HG03060 (cell line): Measurements from ENCODE around the gene ENDOD1.
"Not testable (repeated sequence)": the region's sequence is repeated elsewhere in the genome, so short reads cannot be mapped to it uniquely, and the experiment has no call there.

ENCODE experiments used
- ATAC-seq: cut with Tn5 transposase; IDR thresholded peaks from one replicate; pipeline ENCODE4 v1.9.1; 2021; ENCODE audit warnings: low read depth, moderate number of reproducible peaks; ENCODE audit not compliant: unreplicated experiment

ENDOD1 gene

DNA sequence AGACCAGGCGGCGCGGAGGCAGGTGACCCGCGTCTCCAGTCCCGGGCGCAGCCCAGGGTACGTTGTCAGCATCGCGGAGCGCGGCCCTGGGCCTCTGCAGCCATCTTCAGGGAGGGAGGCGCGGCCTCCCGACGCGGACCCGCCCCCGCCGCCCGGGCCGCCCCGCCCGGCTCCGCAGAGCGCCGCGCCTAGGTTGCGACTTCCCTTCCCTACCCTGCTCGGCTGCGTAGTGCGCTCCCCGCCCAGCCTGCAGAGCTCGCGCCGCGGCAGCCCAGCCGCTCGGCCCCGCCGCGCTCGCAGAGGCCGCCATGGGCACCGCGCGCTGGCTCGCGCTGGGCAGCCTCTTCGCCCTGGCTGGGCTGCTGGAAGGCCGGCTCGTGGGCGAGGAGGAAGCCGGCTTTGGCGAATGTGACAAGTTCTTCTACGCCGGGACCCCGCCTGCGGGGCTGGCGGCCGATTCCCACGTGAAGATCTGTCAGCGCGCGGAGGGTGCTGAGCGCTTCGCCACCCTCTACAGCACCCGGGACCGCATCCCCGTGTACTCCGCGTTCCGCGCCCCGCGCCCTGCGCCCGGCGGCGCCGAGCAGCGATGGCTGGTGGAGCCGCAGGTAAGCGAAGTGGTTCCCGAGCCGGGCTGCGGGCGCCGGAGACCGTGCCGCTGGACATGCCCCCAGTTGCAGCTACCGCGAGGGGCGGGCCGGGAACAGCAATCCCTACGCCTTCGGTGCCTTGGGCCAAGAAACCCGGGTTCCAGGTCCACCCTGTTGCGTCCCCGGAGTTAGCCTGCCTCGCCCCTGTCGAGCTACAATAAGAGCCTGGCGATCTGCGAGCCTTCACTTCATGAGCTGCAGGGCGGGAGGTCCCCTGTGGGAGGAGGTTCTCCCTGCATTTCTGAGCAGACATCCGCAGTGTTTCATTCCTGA lies at the start of gene ENDOD1:
Gene ENDOD1 (plus strand): TSS at position 227 of the 923 bp plus-strand sequence. CDS start 82 bp downstream, at position 309.
- peak; percentile 56 for ATAC-seq

DNA sequence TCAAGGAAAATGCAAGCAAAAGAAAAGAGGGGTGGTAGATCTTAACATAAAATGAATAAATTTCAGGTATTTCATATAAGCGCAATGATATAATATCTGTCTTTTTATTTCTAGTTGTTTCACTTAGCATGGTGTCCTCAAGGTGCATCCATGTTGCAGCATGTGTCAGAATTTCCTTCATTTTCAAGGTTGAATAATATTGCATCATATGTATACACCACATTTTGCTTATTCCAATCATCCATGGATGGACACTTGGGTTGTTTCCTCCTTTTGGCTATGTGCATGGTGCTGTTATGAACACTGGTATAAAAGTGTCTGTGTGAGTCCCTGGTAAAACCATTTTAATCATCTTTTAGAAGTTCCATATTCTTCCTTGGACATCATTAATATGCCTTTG lies 47.4 kb upstream of the ENDOD1 start:
- ATAC-seq, result no peak

DNA sequence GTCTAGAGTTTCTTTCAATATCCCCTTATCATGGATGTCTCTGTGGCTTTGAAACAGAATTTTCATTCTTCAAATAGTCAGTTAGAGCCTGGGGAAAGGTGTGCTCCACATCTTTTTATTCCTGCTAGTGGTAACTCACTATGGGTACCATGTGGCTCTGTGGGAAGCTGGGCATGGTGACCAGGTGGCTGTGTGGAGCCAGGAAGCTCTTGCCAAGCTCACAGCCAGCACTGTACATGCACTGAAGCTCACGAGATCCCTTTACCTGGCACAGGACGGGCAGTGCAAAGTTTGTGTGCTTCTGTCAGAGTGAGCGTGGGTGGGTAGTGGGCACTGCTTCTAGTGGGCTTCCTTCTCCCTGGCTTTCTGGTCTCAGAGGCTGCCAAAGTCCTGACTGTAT lies 46.7 kb upstream of the ENDOD1 start:
- ATAC-seq, result no peak

DNA sequence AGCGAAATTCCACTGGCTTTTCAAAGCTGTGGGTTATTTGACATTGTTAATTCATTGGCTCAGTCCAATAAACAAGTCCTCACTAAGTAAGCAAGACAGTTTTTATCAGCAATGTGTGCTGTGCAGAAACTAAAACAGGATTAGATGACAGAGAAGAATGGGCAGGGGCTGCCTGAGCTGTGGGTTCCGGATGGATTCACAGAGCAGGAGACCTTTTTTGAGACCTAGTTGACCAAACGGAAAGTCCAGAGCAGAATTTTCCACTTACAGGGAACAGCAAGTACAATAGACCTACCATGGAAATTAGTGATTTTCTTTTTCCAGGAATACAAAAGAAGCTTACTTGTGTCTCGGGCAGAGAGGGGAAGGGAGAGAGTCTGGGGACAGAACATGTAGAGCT lies 45.6 kb upstream of the ENDOD1 start:
- no peak for ATAC-seq

- no peak for ATAC-seq
These were observed 43.8 kb upstream of the ENDOD1 start for GRCh38 chr11:95045812-95046211.

DNA sequence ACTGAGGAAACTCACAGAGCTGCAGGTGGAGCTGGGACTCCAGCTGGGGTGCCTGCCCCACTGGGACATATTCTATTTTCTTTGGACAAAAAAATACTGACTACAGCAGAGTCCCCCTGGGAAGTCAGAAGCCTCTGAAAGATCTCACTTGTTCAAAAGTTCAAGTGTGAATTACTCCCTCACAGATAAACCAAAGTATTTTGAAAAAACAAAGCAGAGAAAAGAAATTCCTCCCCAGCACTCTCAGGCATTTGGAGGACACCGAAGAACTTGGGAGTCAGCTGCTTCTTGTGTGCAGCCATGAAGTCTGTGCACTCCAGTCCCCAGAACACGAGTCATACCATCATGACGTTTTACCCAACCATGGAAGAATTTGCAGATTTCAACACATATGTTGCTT lies 40.5 kb upstream of the ENDOD1 start, which contains the start of gene KDM4F:
Gene KDM4F (plus strand): TSS at position 301 of the 400 bp plus-strand sequence.
- not testable (repeated sequence) for ATAC-seq

DNA sequence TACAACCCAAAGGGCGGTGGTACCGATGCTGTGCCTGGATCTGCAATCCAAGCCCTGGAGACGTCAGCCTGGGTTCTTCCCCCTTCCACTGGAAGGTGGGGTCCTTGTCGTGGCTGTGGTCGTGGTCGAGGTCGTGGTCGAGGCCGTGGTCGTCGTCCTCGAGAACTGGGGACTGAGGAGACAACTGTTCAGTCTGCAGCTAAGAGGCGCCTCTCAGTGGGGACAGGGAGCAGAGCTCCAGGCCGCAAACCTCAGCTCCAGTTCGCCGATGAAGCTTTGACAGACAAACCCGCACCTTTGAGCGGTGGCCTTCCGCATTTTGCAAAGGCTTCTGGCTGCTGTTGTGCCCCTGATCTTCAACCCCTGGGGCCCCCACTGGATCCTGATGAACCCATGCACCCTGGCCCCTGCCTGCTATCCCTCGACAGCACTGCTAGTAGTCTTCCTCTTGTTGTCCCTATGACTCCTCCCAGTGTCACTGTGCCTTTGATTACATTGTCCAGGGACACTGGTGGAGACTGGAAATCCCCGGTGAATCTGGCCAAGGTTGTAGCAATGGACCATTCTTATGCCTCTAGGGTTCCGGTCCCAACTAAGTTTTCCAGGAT lies 38.9 kb upstream of the ENDOD1 start:
- ATAC-seq, result no peak

DNA sequence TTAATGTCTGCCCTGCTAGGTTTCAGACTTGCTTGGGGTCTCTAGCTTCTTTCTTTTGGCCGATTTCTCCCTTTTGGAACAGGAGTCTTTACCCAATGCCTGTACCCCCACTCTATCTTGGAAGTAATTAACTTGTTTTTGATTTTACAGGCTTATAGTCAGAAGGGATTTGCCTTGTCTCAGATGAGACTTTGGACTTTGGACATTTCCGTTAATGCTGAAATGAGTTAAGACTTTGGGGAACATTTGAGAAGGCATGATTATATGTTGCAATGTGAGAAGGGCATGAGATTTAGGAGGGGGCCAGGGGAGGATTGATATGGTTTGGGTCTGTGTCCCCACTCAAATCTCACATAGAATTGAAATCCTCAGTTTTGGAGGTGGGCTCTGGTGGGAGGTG lies 35.3 kb upstream of the ENDOD1 start:
- no peak for ATAC-seq

GRCh38 chr11:95055283-95055897 lies 34.3 kb upstream of the ENDOD1 start:
- ATAC-seq, result peak; percentile 95

GRCh38 chr11:95057959-95058358 lies 31.7 kb upstream of the ENDOD1 start:
- no peak for ATAC-seq

DNA sequence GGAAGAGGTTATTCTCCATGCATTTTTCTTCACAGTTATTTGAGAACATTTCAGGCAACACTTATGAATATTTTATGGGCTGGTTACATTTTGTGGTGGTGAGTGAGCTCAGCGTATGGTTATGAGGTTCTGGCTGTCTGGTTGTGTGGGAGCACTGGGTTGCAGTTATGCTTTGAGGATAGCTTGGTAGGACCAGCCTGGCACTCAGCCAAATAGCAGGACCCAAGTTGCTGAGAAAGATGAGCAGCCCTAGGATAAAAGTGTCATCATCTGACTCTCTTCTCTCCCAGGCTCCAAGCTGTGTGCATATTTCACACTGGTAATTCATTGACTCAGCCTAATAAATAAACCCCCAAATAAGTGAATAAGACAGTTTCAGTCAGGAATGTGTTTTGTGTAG lies 31.0 kb upstream of the ENDOD1 start:
- no peak for ATAC-seq

DNA sequence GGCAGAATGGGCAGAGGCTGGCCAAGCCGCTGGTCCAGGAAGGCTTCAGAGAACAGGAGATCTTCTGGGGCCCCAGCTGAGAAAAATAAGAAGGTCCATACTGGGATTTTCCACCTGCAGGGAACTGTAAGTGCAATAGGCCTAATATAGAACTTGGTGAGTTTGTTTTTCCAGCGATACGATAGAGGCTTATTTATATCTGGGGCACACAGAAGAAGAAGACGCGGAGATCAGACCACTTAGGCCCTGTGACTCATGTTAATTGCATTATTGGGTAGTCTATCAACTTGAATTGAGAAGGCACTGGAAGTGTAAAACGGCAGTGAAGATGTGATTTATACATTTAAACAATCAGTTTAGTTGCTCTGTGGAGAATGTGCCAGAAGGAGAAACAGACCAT lies 30.6 kb upstream of the ENDOD1 start:
- ATAC-seq, result no peak

GRCh38 chr11:95065336-95065735 lies 24.3 kb upstream of the ENDOD1 start:
- ATAC-seq, result no peak

DNA sequence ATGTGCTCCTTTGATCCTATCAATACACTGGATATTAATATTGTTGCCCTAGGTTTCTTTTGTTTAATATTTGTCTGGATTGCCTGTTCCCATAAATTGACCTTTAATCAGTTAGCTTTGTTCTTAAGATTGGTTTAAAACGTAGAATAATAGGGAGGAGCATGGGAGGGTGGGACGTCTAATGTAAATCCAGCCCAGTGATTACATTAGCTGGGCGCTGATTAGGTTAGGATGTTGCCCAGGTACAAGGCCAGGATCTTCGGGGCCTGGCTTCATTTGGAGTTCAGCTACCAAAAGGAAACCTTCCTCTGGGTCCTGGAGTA lies 23.0 kb upstream of the ENDOD1 start, which contains the start of gene SRSF8:
Gene SRSF8 (plus strand): TSS at position 204 of the 323 bp plus-strand sequence. CDS start 308 bp downstream, outside the sequence.
- ATAC-seq, result peak; percentile 17

DNA sequence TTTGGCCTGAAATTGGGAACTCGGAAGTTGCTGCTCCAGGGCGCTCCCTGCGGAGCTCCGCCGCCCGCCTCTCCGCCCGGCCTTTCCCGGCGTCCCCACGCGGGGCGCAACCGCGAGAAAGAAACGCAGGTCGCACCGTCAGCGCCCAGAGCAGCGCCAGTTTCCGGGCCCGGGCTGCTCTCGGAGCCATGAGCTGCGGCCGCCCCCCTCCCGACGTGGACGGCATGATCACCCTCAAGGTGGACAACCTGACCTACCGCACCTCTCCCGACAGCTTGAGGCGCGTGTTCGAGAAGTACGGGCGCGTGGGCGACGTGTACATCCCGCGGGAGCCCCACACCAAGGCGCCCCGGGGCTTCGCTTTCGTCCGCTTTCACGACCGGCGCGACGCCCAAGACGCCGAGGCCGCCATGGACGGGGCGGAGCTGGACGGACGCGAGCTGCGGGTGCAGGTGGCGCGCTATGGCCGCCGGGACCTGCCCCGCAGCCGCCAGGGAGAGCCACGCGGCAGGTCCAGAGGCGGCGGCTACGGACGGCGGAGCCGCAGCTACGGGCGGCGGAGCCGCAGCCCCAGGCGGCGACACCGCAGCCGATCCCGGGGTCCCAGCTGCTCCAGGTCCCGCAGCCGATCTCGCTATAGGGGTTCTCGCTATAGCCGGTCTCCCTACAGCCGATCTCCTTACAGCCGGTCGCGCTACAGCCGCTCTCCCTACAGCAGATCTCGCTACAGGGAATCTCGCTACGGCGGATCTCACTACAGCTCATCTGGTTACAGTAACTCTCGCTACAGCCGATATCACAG lies 22.4 kb upstream of the ENDOD1 start:
- peak; percentile 28 for ATAC-seq

DNA sequence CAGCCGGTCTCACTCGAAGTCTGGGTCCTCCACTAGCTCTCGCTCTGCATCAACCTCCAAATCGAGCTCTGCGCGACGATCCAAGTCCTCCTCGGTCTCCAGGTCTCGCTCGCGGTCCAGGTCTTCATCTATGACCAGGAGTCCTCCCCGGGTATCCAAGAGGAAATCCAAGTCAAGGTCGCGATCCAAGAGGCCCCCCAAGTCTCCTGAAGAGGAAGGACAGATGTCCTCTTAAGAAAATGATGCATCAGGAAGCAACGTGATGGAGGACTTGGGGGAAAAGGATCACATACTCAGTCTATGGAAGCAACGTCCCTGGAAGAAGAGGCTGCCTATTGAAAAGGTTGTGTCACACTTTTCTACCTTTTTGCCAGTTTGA lies 21.8 kb upstream of the ENDOD1 start:
- no peak for ATAC-seq

DNA sequence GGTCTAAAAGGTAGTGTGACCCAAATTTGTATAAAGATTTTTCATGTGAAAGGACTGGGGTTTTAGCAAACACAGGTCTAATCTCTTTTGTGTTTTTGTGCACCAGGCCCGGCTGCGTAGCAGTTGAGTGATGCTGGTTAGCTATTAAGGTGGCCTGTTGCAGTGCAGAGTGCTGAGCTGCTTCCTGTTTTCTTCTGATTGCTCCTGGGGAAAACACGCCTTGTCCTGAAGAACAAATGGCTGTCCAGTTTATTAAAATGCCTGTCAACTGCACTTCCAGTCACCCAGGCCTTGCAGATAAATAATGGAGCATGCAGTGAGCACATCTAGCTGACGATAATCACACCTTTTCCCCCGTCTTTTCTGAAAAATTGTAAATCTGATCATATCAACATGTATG lies 21.1 kb upstream of the ENDOD1 start:
- peak; percentile 77 for ATAC-seq

- no peak for ATAC-seq
These were observed 19.2 kb upstream of the ENDOD1 start for GRCh38 chr11:95070471-95070870.

DNA sequence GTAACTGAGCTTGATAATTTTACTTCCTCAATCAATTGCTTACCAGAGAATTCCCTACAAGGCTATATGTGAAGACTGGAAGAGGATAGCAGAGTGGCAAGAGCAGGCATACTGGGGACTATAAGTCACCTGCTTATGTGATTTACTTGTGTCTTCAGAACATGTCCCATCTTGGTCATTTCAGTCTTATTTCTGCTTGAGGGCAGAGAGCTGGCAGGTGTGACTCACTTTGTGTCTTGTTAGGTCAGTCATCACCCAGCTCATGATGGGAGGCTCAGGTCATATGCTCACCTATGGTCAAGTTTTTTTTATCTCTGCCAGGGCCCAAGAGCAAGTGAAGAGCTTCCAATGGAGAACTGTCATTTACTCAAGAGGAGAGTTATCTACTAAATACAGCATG lies 16.7 kb upstream of the ENDOD1 start:
- no peak for ATAC-seq

DNA sequence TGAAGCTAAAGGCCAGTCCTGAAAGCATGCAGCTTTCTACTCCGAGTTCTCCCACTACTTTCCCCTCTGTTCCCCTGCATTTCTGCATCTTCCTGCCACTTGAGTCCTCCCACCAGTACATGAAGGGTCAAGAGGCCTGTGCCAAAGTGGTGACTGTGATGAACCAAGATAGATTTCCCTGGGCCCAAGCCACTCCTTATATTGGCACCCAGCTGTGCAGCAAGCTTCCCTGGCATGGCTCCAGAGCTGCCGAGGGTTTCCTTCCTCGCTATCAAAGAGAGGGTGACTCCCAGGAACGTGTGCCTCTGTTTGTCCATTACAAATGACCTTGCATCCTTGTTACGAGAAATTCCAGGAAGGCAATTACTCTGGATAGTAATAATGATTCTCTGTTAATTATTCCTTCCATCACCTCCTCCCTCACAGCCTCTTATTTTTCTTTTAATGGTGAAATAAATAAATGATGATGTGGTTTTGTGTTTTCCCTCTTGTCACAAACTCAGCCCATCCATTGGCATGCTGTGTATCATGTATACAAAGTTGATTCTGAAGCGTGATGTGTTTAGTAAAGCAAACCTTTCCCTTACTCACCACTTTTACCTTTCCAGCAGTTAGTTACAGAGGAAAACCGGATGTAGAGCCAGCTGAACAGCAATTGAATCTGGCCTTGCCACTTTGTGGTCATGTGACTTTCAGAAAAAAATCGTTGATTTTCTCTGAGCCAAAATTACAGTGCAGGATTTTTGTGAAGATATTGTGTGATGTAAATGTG lies 14.7 kb upstream of the ENDOD1 start:
- no peak for ATAC-seq
